Measurements from ENCODE around the gene HMGN1. TPM values are rescaled to one million over a fixed set of nuclear protein-coding genes. Genes with fewer than 3 reads are reported as not detected.

Gene HMGN1
- total RNA-seq, 1 experiment from 2014 or later: 516 TPM

GRCh38 chr21:39379986-39380891, 31.4 kb upstream of the HMGN1 start:
- Mint-ChIP-seq H3K4me1 (peaks cover 14 to 19% of the 10 kb centered on the region in 2 experiments), H3K4me3 (peak overlapping the region; percentile 86 to 92), H3K27ac (peak overlapping the region; percentile 90 to 96 (median 94); a peak in 5 of 7 replicates), H3K27me3 (ENCODE audit: low read depth) (no peaks in the 10 kb centered on the region; the same call in 1 of the 2 replicates), H3K9me3 (no peaks in the 10 kb centered on the region), H3K36me3 (ENCODE audit: insufficient read depth in 1 of 3, low read depth in 3 of 3) (peaks cover 0 to 5% (median 0%) of the 10 kb centered on the region in 3 experiments; a peak in 3 of 7 replicates)
- H3T11ph ChIP-seq (ENCODE audit: low read length): no peak overlapping the region
- H3K27me3 ChIP-seq (ENCODE audit: insufficient read depth, low read length): no peaks in the 10 kb centered on the region
- 0 out of 2 replicates have a peak, but pooled peaks cover 2% of the 10 kb centered on the region for H3K4me1 ChIP-seq (ENCODE audit: insufficient read depth, low read length)
- H3K4me2 ChIP-seq (ENCODE audit: insufficient read depth, insufficient read length, low read length): peak overlapping the region; percentile 94
- H2BK20ac ChIP-seq (ENCODE audit: low read depth, low read length, poor library complexity, severe bottlenecking): no peak overlapping the region
- no peak overlapping the region for H3K27ac ChIP-seq (ENCODE audit: insufficient read length, low read depth, low read length)
- no peak overlapping the region for H3K56ac ChIP-seq (ENCODE audit: insufficient read length, low read depth, low read length)
- no peak overlapping the region for H2BK15ac ChIP-seq (ENCODE audit: low read depth, low read length)
- peaks cover 4% of the 10 kb centered on the region for H3K79me1 ChIP-seq (ENCODE audit: insufficient read depth, low read depth, low read length, poor library complexity, severe bottlenecking)
- no peak overlapping the region for H4K8ac ChIP-seq (replicated peaks; ENCODE audit: insufficient read length, low read depth, low read length)
- H2BK12ac ChIP-seq (ENCODE audit: insufficient read length, low read depth, low read length): no peak overlapping the region
- peak overlapping the region; percentile 65 for H3K9ac ChIP-seq (ENCODE audit: extremely low read depth, insufficient read length, low read length)
- no peak overlapping the region for H2BK5ac ChIP-seq (ENCODE audit: insufficient read length, low read length)
- H3K23me2 ChIP-seq (ENCODE audit: insufficient read length, low read depth, low read length, poor library complexity, severe bottlenecking): peaks cover 10% of the 10 kb centered on the region
- H4K91ac ChIP-seq (ENCODE audit: insufficient read length, low read depth, low read length): no peak overlapping the region
- H4K5ac ChIP-seq (ENCODE audit: insufficient read length, low read depth, low read length): no peak overlapping the region
- no peak overlapping the region for H2AFZ ChIP-seq (ENCODE audit: low read length)
- no peak overlapping the region for H2BK120ac ChIP-seq (ENCODE audit: low read depth, low read length, poor library complexity, severe bottlenecking)
- no CpG with 5 or more reads among the region's 65 CpGs for WGBS (ENCODE audit: extremely low coverage, insufficient read length, low lambda C conversion rate)
- no peaks in the 10 kb centered on the region for H3K9me3 ChIP-seq (ENCODE audit: control insufficient read depth, low read depth, low read length)
- H4K20me1 ChIP-seq (ENCODE audit: control insufficient read depth, insufficient read depth, insufficient read length): no peaks in the 10 kb centered on the region
- no peak overlapping the region for H3K23ac ChIP-seq (ENCODE audit: insufficient read length, low read depth, low read length)
- H2AK5ac ChIP-seq (ENCODE audit: insufficient read length, low read length): no peak overlapping the region
- H3K79me2 ChIP-seq (ENCODE audit: insufficient read depth, low read length): no peaks in the 10 kb centered on the region; the same call in 1 of the 2 replicates
- H3K14ac ChIP-seq (ENCODE audit: insufficient read depth, low read length): peak overlapping the region; percentile 33; the same call in 1 of the 2 replicates
- peak; percentile 96 for DNase-seq
- peak overlapping the region; percentile 49 for H3K18ac ChIP-seq (ENCODE audit: insufficient read length, low read depth, low read length)
- TF ChIP-seq, protein P1, sequence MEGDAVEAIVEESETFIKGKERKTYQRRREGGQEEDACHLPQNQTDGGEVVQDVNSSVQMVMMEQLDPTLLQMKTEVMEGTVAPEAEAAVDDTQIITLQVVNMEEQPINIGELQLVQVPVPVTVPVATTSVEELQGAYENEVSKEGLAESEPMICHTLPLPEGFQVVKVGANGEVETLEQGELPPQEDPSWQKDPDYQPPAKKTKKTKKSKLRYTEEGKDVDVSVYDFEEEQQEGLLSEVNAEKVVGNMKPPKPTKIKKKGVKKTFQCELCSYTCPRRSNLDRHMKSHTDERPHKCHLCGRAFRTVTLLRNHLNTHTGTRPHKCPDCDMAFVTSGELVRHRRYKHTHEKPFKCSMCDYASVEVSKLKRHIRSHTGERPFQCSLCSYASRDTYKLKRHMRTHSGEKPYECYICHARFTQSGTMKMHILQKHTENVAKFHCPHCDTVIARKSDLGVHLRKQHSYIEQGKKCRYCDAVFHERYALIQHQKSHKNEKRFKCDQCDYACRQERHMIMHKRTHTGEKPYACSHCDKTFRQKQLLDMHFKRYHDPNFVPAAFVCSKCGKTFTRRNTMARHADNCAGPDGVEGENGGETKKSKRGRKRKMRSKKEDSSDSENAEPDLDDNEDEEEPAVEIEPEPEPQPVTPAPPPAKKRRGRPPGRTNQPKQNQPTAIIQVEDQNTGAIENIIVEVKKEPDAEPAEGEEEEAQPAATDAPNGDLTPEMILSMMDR (conservative IDR thresholded peaks at IDR 0.05): no peak
- H3K4ac ChIP-seq (ENCODE audit: low read depth, low read length): no peak overlapping the region

All from H9 (cell line).